ENCODE results near the gene TFRC.
"Not testable (repeated sequence)": the region's sequence is repeated elsewhere in the genome, so short reads cannot be mapped to it uniquely, and the experiment has no call there.

Gene TFRC

GRCh38 chr3:196121066-196121465 lies 39.2 kb upstream of the TFRC start:
- no peak for DNase-seq (ENCODE audit: low read depth, low spot score)
- H3K4me3 ChIP-seq (ENCODE audit: low read depth, low read length), result no peak overlapping the region
- TF ChIP-seq CTCF (IDR thresholded peaks at IDR 0.05; ENCODE audit: low read depth, low read length), result no peak
- in situ Hi-C loops (cut with HindIII; ENCODE audit: low sequenced_read_pairs), result no loop called here

- no peak for TF ChIP-seq CTCF (IDR thresholded peaks at IDR 0.05; ENCODE audit: low read depth, low read length)
- H3K4me3 ChIP-seq (ENCODE audit: low read depth, low read length), result no peak overlapping the region
- in situ Hi-C loops (cut with HindIII; ENCODE audit: low sequenced_read_pairs), result no loop called here
- no peak for DNase-seq (ENCODE audit: low read depth, low spot score)
These were observed 38.5 kb upstream of the TFRC start for GRCh38 chr3:196120291-196120951.

- no peak for DNase-seq (ENCODE audit: low read depth, low spot score)
These were observed 35.9 kb upstream of the TFRC start for GRCh38 chr3:196117809-196118208.

GRCh38 chr3:196115678-196116083 lies 33.8 kb upstream of the TFRC start:
- TF ChIP-seq CTCF (IDR thresholded peaks at IDR 0.05; ENCODE audit: low read depth, low read length), result no peak
- no peak overlapping the region for H3K4me3 ChIP-seq (ENCODE audit: low read depth, low read length)
- no peak for DNase-seq (ENCODE audit: low read depth, low spot score)
- in situ Hi-C loops (cut with HindIII; ENCODE audit: low sequenced_read_pairs), result no loop called here

More at GRCh38 chr3:196117809-196118208, 35.9 kb upstream of the TFRC start:
- H3K4me3 ChIP-seq (ENCODE audit: low read depth, low read length), result no peak overlapping the region
- TF ChIP-seq CTCF (IDR thresholded peaks at IDR 0.05; ENCODE audit: low read depth, low read length), result no peak
- in situ Hi-C loops (cut with HindIII; ENCODE audit: low sequenced_read_pairs), result no loop called here

GRCh38 chr3:196111939-196112386 lies 30.1 kb upstream of the TFRC start:
- no peak for DNase-seq (ENCODE audit: low read depth, low spot score)
- no peak overlapping the region for H3K4me3 ChIP-seq (ENCODE audit: low read depth, low read length)
- in situ Hi-C loops (cut with HindIII; ENCODE audit: low sequenced_read_pairs), result no loop called here
- TF ChIP-seq CTCF (IDR thresholded peaks at IDR 0.05; ENCODE audit: low read depth, low read length), result no peak

- no peak for TF ChIP-seq CTCF (IDR thresholded peaks at IDR 0.05; ENCODE audit: low read depth, low read length)
- in situ Hi-C loops (cut with HindIII; ENCODE audit: low sequenced_read_pairs), result no loop called here
- no peak for DNase-seq (ENCODE audit: low read depth, low spot score)
- H3K4me3 ChIP-seq (ENCODE audit: low read depth, low read length), result no peak overlapping the region
These were observed 26.3 kb upstream of the TFRC start for GRCh38 chr3:196108075-196108743.

GRCh38 chr3:196104707-196105106 lies 22.8 kb upstream of the TFRC start:
- H3K4me3 ChIP-seq (ENCODE audit: low read depth, low read length); in situ Hi-C loops (cut with HindIII; ENCODE audit: low sequenced_read_pairs); DNase-seq (ENCODE audit: low read depth, low spot score): not testable (repeated sequence)

- in situ Hi-C loops (cut with HindIII; ENCODE audit: low sequenced_read_pairs); DNase-seq (ENCODE audit: low read depth, low spot score); H3K4me3 ChIP-seq (ENCODE audit: low read depth, low read length): not testable (repeated sequence)
These were observed 16.6 kb upstream of the TFRC start for GRCh38 chr3:196098365-196098980.

Measured in astrocyte of the spinal cord (primary cell).